OCI-LY3 (cell line): Measurements from ENCODE around the gene ADAMTS15.

ENCODE experiments used
- H2AFZ ChIP-seq: fragments of 200-600, 300-600 bp; shearing (Covaris generic); 2 replicates; pipeline ENCODE4 v1.6.0; 2014; ENCODE audit warnings: antibody characterized with exemption, low read depth, low read length
- H3K27ac ChIP-seq: fragments of 200-600, 300-600 bp; sonication (generic); 2 replicates; pipeline ENCODE4 v1.5.1; 2014; ENCODE audit warnings: mild to moderate bottlenecking, low read length, moderate library complexity, mixed read lengths
- H3K27me3 ChIP-seq: fragments of 200-600, 300-600 bp; sonication (generic); 2 replicates; pipeline ENCODE4 v1.6.1; 2014; ENCODE audit warnings: low read depth, low read length, mixed read lengths
- H3K36me3 ChIP-seq: fragments of 200-600, 300-600 bp; sonication (generic); replicated peaks from 2 replicates; pipeline ENCODE3; 2014; ENCODE audit warnings: low read depth, low read length, mixed read lengths
- H3K4me1 ChIP-seq: fragments of 300-600, 200-600 bp; sonication (generic); 2 replicates; pipeline ENCODE4 v1.6.1; 2014; ENCODE audit warnings: low read length, mixed read lengths
- H3K4me2 ChIP-seq: fragments of 200-600, 300-600 bp; sonication (generic); 2 replicates; pipeline ENCODE4 v1.6.1; 2014; ENCODE audit warnings: low read length, mixed read lengths
- H3K4me3 ChIP-seq: fragments of 300-600, 200-600 bp; sonication (generic); 2 replicates; pipeline ENCODE4 v1.5.1; 2014; ENCODE audit warnings: antibody characterized with exemption, mild to moderate bottlenecking, low read length, moderate library complexity
- H3K79me2 ChIP-seq: fragments of 300-600, 200-600 bp; shearing (Covaris generic); 2 replicates; pipeline ENCODE4 v1.6.1; 2014; ENCODE audit warnings: mild to moderate bottlenecking, low read length, mixed read lengths
- H3K9ac ChIP-seq: fragments of 300-600, 200-600 bp; shearing (Covaris generic); 2 replicates; pipeline ENCODE4 v1.6.0; 2014; ENCODE audit warnings: mild to moderate bottlenecking, low read length, moderate library complexity
- H3K9me3 ChIP-seq: fragments of 200-600, 300-600 bp; shearing (Covaris generic); 2 replicates; pipeline ENCODE4 v1.6.1; 2014; ENCODE audit warnings: low read length, mixed read lengths; ENCODE audit not compliant: insufficient read depth
- H4K20me1 ChIP-seq: fragments of 200-600, 300-600 bp; sonication (generic); 2 replicates; pipeline ENCODE4 v1.6.1; 2016; ENCODE audit warnings: low read length, mixed read lengths; ENCODE audit not compliant: insufficient read depth
- EZH2phosphoT487 ChIP-seq: fragments of 200-600 bp; shearing (Covaris generic); IDR thresholded peaks from 2 replicates; pipeline ENCODE4 v1.6.1; 2018; ENCODE audit warnings: antibody characterized with exemption, mixed run types, low read depth
- TF ChIP-seq, protein P1 (sequence below): fragments of 200-600, 300-600 bp; sonication (generic); IDR thresholded peaks from 2 replicates; pipeline ENCODE4 v1.5.1; 2014; ENCODE audit warnings: antibody characterized with exemption, low read length, low read depth

ADAMTS15 gene

GRCh38 chr11:130519128-130519932 lies 70.9 kb downstream of the ADAMTS15 start:
- H3K27ac ChIP-seq: no peak overlapping the region
- H3K4me3 ChIP-seq: no peak overlapping the region
- no peak overlapping the region for H3K4me2 ChIP-seq
- H3K9ac ChIP-seq: no peak overlapping the region
- no peaks in the 10 kb centered on the region for H4K20me1 ChIP-seq
- no peaks in the 10 kb centered on the region for H3K9me3 ChIP-seq
- TF ChIP-seq EZH2phosphoT487: no peak
- TF ChIP-seq, protein P1, sequence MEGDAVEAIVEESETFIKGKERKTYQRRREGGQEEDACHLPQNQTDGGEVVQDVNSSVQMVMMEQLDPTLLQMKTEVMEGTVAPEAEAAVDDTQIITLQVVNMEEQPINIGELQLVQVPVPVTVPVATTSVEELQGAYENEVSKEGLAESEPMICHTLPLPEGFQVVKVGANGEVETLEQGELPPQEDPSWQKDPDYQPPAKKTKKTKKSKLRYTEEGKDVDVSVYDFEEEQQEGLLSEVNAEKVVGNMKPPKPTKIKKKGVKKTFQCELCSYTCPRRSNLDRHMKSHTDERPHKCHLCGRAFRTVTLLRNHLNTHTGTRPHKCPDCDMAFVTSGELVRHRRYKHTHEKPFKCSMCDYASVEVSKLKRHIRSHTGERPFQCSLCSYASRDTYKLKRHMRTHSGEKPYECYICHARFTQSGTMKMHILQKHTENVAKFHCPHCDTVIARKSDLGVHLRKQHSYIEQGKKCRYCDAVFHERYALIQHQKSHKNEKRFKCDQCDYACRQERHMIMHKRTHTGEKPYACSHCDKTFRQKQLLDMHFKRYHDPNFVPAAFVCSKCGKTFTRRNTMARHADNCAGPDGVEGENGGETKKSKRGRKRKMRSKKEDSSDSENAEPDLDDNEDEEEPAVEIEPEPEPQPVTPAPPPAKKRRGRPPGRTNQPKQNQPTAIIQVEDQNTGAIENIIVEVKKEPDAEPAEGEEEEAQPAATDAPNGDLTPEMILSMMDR: no peak
- H2AFZ ChIP-seq: no peak overlapping the region
- no peaks in the 10 kb centered on the region for H3K79me2 ChIP-seq
- H3K27me3 ChIP-seq: no peaks in the 10 kb centered on the region
- H3K4me1 ChIP-seq: no peaks in the 10 kb centered on the region
- no peaks in the 10 kb centered on the region for H3K36me3 ChIP-seq

DNA sequence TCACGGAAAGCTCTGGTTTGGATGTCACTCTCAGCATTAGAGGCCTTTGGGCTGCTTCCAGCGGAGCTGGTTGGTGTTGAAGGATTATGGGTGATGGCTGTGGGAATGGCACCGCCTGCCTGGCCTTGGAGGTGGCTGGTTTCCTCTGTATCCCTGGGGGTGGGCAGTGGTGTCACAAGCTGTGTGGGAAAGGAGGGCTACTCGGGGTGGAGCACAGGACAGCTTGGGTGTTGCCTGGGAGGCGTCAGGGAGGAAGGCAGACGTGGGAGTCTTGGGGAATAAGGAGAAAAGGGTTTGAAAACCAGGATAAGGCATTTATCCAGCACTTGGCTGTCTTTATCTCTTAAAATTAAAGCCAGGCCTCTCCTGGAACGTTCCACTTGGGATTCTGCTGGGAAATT lies 71.8 kb downstream of the ADAMTS15 start:
- H3K4me3 ChIP-seq: no peak overlapping the region
- H3K9ac ChIP-seq: no peak overlapping the region
- no peak overlapping the region for H2AFZ ChIP-seq
- no peaks in the 10 kb centered on the region for H3K36me3 ChIP-seq
- TF ChIP-seq, protein P1: no peak
- no peak for TF ChIP-seq EZH2phosphoT487
- H3K9me3 ChIP-seq: no peaks in the 10 kb centered on the region
- H3K27ac ChIP-seq: no peak overlapping the region
- H3K4me2 ChIP-seq: no peak overlapping the region
- H4K20me1 ChIP-seq: no peaks in the 10 kb centered on the region
- H3K27me3 ChIP-seq: no peaks in the 10 kb centered on the region
- no peaks in the 10 kb centered on the region for H3K4me1 ChIP-seq
- H3K79me2 ChIP-seq: no peaks in the 10 kb centered on the region

DNA sequence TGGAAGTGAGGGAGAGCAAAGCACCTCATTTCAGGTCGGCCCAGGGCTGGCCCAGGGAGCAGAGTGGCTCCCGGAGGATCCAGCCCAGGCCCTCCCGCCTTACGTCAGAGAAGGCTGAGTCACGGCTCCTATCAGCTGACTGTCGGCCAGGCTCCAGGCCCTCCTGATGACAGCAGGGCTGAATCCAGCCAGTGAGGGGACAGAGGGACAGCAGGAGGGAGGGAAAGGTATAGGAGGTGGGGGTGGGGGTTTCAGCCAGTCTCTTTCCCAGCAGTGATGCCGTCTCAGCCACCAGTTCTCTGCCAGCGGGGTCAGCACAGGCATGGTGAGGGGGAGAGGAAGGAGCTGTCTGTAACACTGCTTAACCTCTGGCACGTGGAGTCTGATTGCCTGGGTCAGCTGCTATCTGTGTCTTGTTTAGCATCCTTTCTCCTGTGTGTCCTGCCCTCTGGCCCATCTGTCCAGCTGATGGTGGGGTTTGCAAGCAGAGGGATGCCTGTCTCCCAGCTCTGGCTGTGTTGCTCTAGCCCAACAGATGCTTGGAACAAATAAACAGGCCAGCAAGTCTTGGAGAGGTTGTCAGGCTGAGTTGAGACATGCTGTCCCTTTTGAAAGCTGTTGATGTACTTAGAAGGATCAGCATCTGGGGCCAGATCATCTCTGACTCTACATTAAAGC lies 74.0 kb downstream of the ADAMTS15 start:
- Histone ChIP-seq H3K9ac (no peak overlapping the region), H3K9me3 (no peaks in the 10 kb centered on the region), H3K79me2 (no peaks in the 10 kb centered on the region), H3K36me3 (no peaks in the 10 kb centered on the region), H3K4me3 (no peak overlapping the region), H3K27ac (no peak overlapping the region), H3K4me2 (no peak overlapping the region), H3K4me1 (peaks cover 4% of the 10 kb centered on the region), H3K27me3 (0 out of 2 replicates have a peak, but pooled peaks cover 3% of the 10 kb centered on the region), H4K20me1 (no peaks in the 10 kb centered on the region), H2AFZ (no peak overlapping the region)
- TF ChIP-seq EZH2phosphoT487: no peak
- TF ChIP-seq, protein P1: no peak

GRCh38 chr11:130523166-130523565 lies 74.7 kb downstream of the ADAMTS15 start:
- no peak overlapping the region for H3K27ac ChIP-seq
- peaks cover 9% of the 10 kb centered on the region for H3K4me1 ChIP-seq
- TF ChIP-seq, protein P1: no peak
- no peak for TF ChIP-seq EZH2phosphoT487

More at GRCh38 chr11:130523166-130523565, 74.7 kb downstream of the ADAMTS15 start:
- Histone ChIP-seq H3K4me2 (no peak overlapping the region), H3K79me2 (no peaks in the 10 kb centered on the region), H3K4me3 (no peak overlapping the region), H3K9me3 (no peaks in the 10 kb centered on the region), H3K27me3 (0 out of 2 replicates have a peak, but pooled peaks cover 3% of the 10 kb centered on the region), H3K36me3 (no peaks in the 10 kb centered on the region), H3K9ac (no peak overlapping the region), H2AFZ (no peak overlapping the region), H4K20me1 (no peaks in the 10 kb centered on the region)
